A673 (cell line): ENCODE measurements around the gene ABCA13. TPM values are rescaled to one million over a fixed set of nuclear protein-coding genes. Genes with fewer than 3 reads are reported as not detected.

Experiments used
- BruUV-seq: library from RNA; stranded (reverse); fragments of 400-500 nt; replicated peaks from 2 replicates; lab custom pipeline; 2021; lab: Mats Ljungman, UMichigan
- CTCF ChIA-PET: fragments of 300-600 bp; sonication (Branson Sonifier 250); formaldehyde crosslinking; loops from one replicate; lab custom pipeline; 2022; ENCODE audit warnings: antibody characterized with exemption; lab: Charles Lee
- POLR2A ChIA-PET: fragments of 300-600 bp; sonication (Branson Sonifier 250); formaldehyde crosslinking; loops from one replicate; lab custom pipeline; 2022; ENCODE audit warnings: antibody characterized with exemption; ENCODE audit not compliant: low non-redundant PET; lab: Charles Lee
- DNase-seq: peaks from one replicate; pipeline ENCODE4 v3.0.0-alpha.2; 2015; ENCODE audit warnings: low spot score
- H3K27ac ChIP-seq: fragments of 200-600 bp; sonication (generic); 2 replicates; pipeline ENCODE4 v1.5.1; 2016; ENCODE audit warnings: mixed run types, low read depth, mild to moderate bottlenecking, mixed read lengths, antibody characterized with exemption, low read length; ENCODE audit not compliant: poor library complexity, severe bottlenecking
- H3K27me3 ChIP-seq: fragments of 200-600 bp; sonication (generic); replicated peaks from 2 replicates; pipeline ENCODE4 v1.6.1; 2017; ENCODE audit warnings: mixed run types, low read depth, mild to moderate bottlenecking, mixed read lengths, antibody characterized with exemption, low read length; ENCODE audit not compliant: insufficient read depth, poor library complexity
- H3K36me3 ChIP-seq: fragments of 200-600 bp; sonication (generic); 2 replicates; pipeline ENCODE4 v1.6.1; 2016; ENCODE audit warnings: mixed run types, mild to moderate bottlenecking, mixed read lengths, antibody characterized with exemption, low read length; ENCODE audit not compliant: insufficient read depth, poor library complexity, severe bottlenecking
- H3K4me1 ChIP-seq: fragments of 200-600 bp; sonication (generic); 2 replicates; pipeline ENCODE4 v1.6.1; 2017; ENCODE audit warnings: mixed run types, mild to moderate bottlenecking, mixed read lengths, antibody characterized with exemption, low read length; ENCODE audit not compliant: insufficient read depth, poor library complexity, severe bottlenecking
- H3K4me3 ChIP-seq: fragments of 200-600 bp; sonication (generic); 2 replicates; pipeline ENCODE4 v1.5.1; 2016; ENCODE audit warnings: low read depth, mixed run types, mild to moderate bottlenecking, mixed read lengths, low read length; ENCODE audit not compliant: poor library complexity, severe bottlenecking
- H3K9me3 ChIP-seq: fragments of 200-600 bp; sonication (generic); 2 replicates; pipeline ENCODE4 v1.6.1; 2016; ENCODE audit warnings: mixed run types, low read depth, mild to moderate bottlenecking, mixed read lengths, antibody characterized with exemption, low read length; ENCODE audit not compliant: poor library complexity, severe bottlenecking
- CTCF ChIP-seq: fragments of 300-800, 200-600 bp; sonication (generic); conservative IDR thresholded peaks from 2 replicates; pipeline ENCODE4 v1.5.1; 2017; ENCODE audit warnings: low read depth, mild to moderate bottlenecking, antibody characterized with exemption, low read length, moderate library complexity, mixed read lengths
- EZH2 ChIP-seq: fragments of 200-600 bp; sonication (generic); IDR thresholded peaks from 2 replicates; pipeline ENCODE4 v1.6.1; 2017; ENCODE audit warnings: borderline replicate concordance, low read depth, mild to moderate bottlenecking, mixed read lengths, antibody characterized with exemption, low read length; ENCODE audit not compliant: poor library complexity, severe bottlenecking
- intact Hi-C: fragments of 100-400 bp; cut with micrococcal nuclease; formaldehyde crosslinking; loops from one replicate; pipeline ENCODE4 v1.10.0; 2022; ENCODE audit not compliant: unreplicated experiment
- total RNA-seq: library from RNA; stranded (reverse); gene quantifications from 2 replicates; pipeline ENCODE4 v1.2.3, GENCODE V29; 2021

ABCA13 gene
- total RNA-seq, 1 experiment from 2014 or later = 15.6 TPM

GRCh38 chr7:48446721-48447120 is 275.5 kb downstream of the ABCA13 start:
- TF ChIP-seq EZH2 (no peak), CTCF (no peak)
- Histone ChIP-seq H3K27ac (no peak overlapping the region), H3K4me1 (no peaks in the 10 kb centered on the region), H3K4me3 (no peak overlapping the region), H3K36me3 (no peaks in the 10 kb centered on the region), H3K9me3 (no peaks in the 10 kb centered on the region), H3K27me3 (no peaks in the 10 kb centered on the region)
- intact Hi-C loops = no loop called here
- BruUV-seq = no TSS peak
- DNase-seq = no peak
- POLR2A ChIA-PET = no interaction called here
- CTCF ChIA-PET = no interaction called here

- BruUV-seq = no TSS peak
- ChIA-PET POLR2A (no interaction called here), CTCF (no interaction called here)
- intact Hi-C loops = no loop called here
- TF ChIP-seq CTCF = no peak
- no peak for TF ChIP-seq EZH2
- no peak for DNase-seq
- H3K36me3 ChIP-seq = no peaks in the 10 kb centered on the region
- no peaks in the 10 kb centered on the region for H3K9me3 ChIP-seq
- H3K27me3 ChIP-seq = no peaks in the 10 kb centered on the region
- no peak overlapping the region for H3K4me3 ChIP-seq
- no peak overlapping the region for H3K27ac ChIP-seq
- no peaks in the 10 kb centered on the region for H3K4me1 ChIP-seq
Measured at GRCh38 chr7:48452218-48452617, 281.0 kb downstream of the ABCA13 start.

DNA sequence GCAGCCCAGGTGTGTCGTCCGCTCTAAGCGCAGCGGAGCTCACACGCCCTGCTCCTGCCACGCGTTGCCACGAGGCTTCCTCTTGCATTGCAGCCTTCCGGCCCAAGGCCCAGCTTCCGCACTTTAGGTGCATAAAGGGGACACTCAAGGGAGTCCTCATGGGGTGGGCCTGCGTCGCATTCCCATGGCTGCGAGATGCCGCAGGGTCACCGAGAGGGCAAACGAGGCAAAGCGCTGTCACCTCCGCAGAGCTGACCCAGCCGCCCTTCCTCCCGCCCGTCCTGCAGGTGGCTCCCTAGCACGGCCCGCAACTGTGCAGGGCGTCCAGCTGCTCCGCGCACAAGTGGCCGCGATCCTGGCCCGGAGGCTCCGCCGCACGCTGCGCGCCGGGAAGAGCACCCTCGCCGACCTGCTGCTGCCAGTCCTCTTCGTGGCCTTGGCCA is 283.5 kb downstream of the ABCA13 start:
- H3K4me1 ChIP-seq = no peaks in the 10 kb centered on the region
- H3K4me3 ChIP-seq = no peak overlapping the region
- ChIA-PET POLR2A (no interaction called here), CTCF (no interaction called here)
- intact Hi-C loops = no loop called here
- H3K27ac ChIP-seq = no peak overlapping the region
- no peak for DNase-seq
- H3K27me3 ChIP-seq = no peaks in the 10 kb centered on the region
- BruUV-seq = no TSS peak
- no peaks in the 10 kb centered on the region for H3K9me3 ChIP-seq
- no peaks in the 10 kb centered on the region for H3K36me3 ChIP-seq
- TF ChIP-seq EZH2 (no peak), CTCF (no peak)
